ENCODE results near the gene BPIFA1.

GRCh38 chr20:33284284-33284683 is 48.5 kb downstream of the BPIFA1 start:
- TF ChIP-seq POLR2AphosphoS5 (IDR thresholded peaks at IDR 0.05) (no peak), EP300 (IDR thresholded peaks at IDR 0.05) (no peak)
